Loucy (cell line): ENCODE results near the gene POPDC3.

Source experiments
- H2AFZ ChIP-seq: fragments of 200-600 bp; sonication (generic); 2 replicates; pipeline ENCODE4 v1.6.0; 2016; ENCODE audit warnings: antibody characterized with exemption, mild to moderate bottlenecking, low read length, moderate library complexity
- H3F3A ChIP-seq: fragments of 200-600 bp; 2 replicates; pipeline ENCODE4 v1.6.0; 2016; ENCODE audit warnings: antibody characterized with exemption, low read depth, mild to moderate bottlenecking
- H3K27me3 ChIP-seq: fragments of 200-600 bp; sonication (generic); 2 replicates; pipeline ENCODE4 v1.6.1; 2014; ENCODE audit warnings: low read length, mild to moderate bottlenecking; ENCODE audit not compliant: insufficient read depth, poor library complexity, severe bottlenecking
- H3K36me3 ChIP-seq: fragments of 200-600 bp; sonication (generic); 2 replicates; pipeline ENCODE4 v1.6.1; 2016; ENCODE audit warnings: low read length; ENCODE audit not compliant: insufficient read depth
- H3K4me1 ChIP-seq: fragments of 200-600 bp; sonication (generic); 2 replicates; pipeline ENCODE4 v1.5.1; 2014; ENCODE audit warnings: low read length, mild to moderate bottlenecking; ENCODE audit not compliant: insufficient read depth, poor library complexity, severe bottlenecking
- H3K4me2 ChIP-seq: fragments of 200-600 bp; sonication (generic); 2 replicates; pipeline ENCODE4 v1.6.0; 2014; ENCODE audit warnings: antibody characterized with exemption, low read length, low read depth, mild to moderate bottlenecking; ENCODE audit not compliant: poor library complexity, severe bottlenecking
- H3K4me3 ChIP-seq: fragments of 200-600 bp; sonication (generic); 2 replicates; pipeline ENCODE4 v1.5.1; 2014; ENCODE audit warnings: low read length, mild to moderate bottlenecking, mixed read lengths; ENCODE audit not compliant: poor library complexity, severe bottlenecking
- H3K79me2 ChIP-seq: fragments of 200-600 bp; sonication (generic); 2 replicates; pipeline ENCODE4 v1.6.1; 2014; ENCODE audit warnings: low read length; ENCODE audit not compliant: insufficient read depth
- H3K9ac ChIP-seq: fragments of 200-600 bp; sonication (generic); 2 replicates; pipeline ENCODE4 v1.6.0; 2014; ENCODE audit warnings: mild to moderate bottlenecking, low read depth, low read length, moderate library complexity; ENCODE audit not compliant: poor library complexity, severe bottlenecking
- H3K9me2 ChIP-seq: fragments of 200-600 bp; sonication (generic); replicated peaks from 2 replicates; pipeline ENCODE4 v1.6.1; 2016; ENCODE audit warnings: low read depth, low read length, mixed read lengths
- H3K9me3 ChIP-seq: fragments of 200-600 bp; sonication (generic); 2 replicates; pipeline ENCODE4 v1.6.1; 2014; ENCODE audit warnings: mild to moderate bottlenecking, antibody characterized with exemption, low read length, low read depth; ENCODE audit not compliant: insufficient read depth
- H4K20me1 ChIP-seq: fragments of 200-600 bp; sonication (generic); 2 replicates; pipeline ENCODE4 v1.6.0; 2014; ENCODE audit warnings: antibody characterized with exemption, low read length, mild to moderate bottlenecking; ENCODE audit not compliant: insufficient read depth, poor library complexity, severe bottlenecking
- CTCF ChIP-seq: fragments of 200-600 bp; sonication (generic); conservative IDR thresholded peaks from 2 replicates; pipeline ENCODE4 v1.5.1; 2014; ENCODE audit warnings: mild to moderate bottlenecking, antibody characterized with exemption, low read length
- EZH2phosphoT487 ChIP-seq: fragments of 200-600 bp; IDR thresholded peaks from 2 replicates; pipeline ENCODE4 v1.6.1; 2018; ENCODE audit warnings: antibody characterized with exemption, mild to moderate bottlenecking, moderate library complexity, borderline replicate concordance

Gene POPDC3

GRCh38 chr6:105209950-105210706, 30.3 kb upstream of the POPDC3 start:
- H2AFZ ChIP-seq: no peak overlapping the region
- peaks cover 4% of the 10 kb centered on the region for H3K4me1 ChIP-seq
- H3F3A ChIP-seq: no peaks in the 10 kb centered on the region
- H4K20me1 ChIP-seq: no peaks in the 10 kb centered on the region
- no peak overlapping the region for H3K4me2 ChIP-seq
- H3K27me3 ChIP-seq: no peaks in the 10 kb centered on the region
- H3K4me3 ChIP-seq: no peak overlapping the region
- H3K9me3 ChIP-seq: no peaks in the 10 kb centered on the region
- H3K36me3 ChIP-seq: no peaks in the 10 kb centered on the region
- no peak overlapping the region for H3K9ac ChIP-seq
- no peaks in the 10 kb centered on the region for H3K79me2 ChIP-seq
- no peaks in the 10 kb centered on the region for H3K9me2 ChIP-seq
- TF ChIP-seq CTCF: no peak
- TF ChIP-seq EZH2phosphoT487: no peak

- Histone ChIP-seq H3K4me3 (no peak overlapping the region), H3K36me3 (no peaks in the 10 kb centered on the region), H2AFZ (no peak overlapping the region), H3K27me3 (no peaks in the 10 kb centered on the region), H3K4me2 (no peak overlapping the region), H3K9ac (no peak overlapping the region), H3K9me3 (no peaks in the 10 kb centered on the region), H3K4me1 (peaks cover 4% of the 10 kb centered on the region), H3F3A (no peaks in the 10 kb centered on the region), H4K20me1 (no peaks in the 10 kb centered on the region), H3K9me2 (no peaks in the 10 kb centered on the region), H3K79me2 (no peaks in the 10 kb centered on the region)
- TF ChIP-seq EZH2phosphoT487: no peak
- TF ChIP-seq CTCF: no peak
Measured at GRCh38 chr6:105207524-105208269, 27.9 kb upstream of the POPDC3 start.

- no peak for TF ChIP-seq CTCF
- TF ChIP-seq EZH2phosphoT487: no peak
- Histone ChIP-seq H3F3A (no peaks in the 10 kb centered on the region), H3K9me3 (no peaks in the 10 kb centered on the region), H3K27me3 (no peaks in the 10 kb centered on the region), H3K4me3 (no peak overlapping the region), H3K9me2 (no peaks in the 10 kb centered on the region), H2AFZ (no peak overlapping the region), H3K4me1 (no peaks in the 10 kb centered on the region), H3K36me3 (no peaks in the 10 kb centered on the region), H3K4me2 (no peak overlapping the region), H3K9ac (no peak overlapping the region), H3K79me2 (no peaks in the 10 kb centered on the region), H4K20me1 (no peaks in the 10 kb centered on the region)
Measured at GRCh38 chr6:105204768-105205167, 25.0 kb upstream of the POPDC3 start.
